ENCODE results near the gene AHCTF1. TPM values are rescaled to one million over a fixed set of nuclear protein-coding genes. Genes with fewer than 3 reads are reported as not detected.

The AHCTF1 gene
- total and polyA plus RNA-seq, 2 of the 8 experiments (the other 6 are each of a cell fraction or from before 2014, with no cell fraction given), result 7.9 to 44.5 TPM

DNA sequence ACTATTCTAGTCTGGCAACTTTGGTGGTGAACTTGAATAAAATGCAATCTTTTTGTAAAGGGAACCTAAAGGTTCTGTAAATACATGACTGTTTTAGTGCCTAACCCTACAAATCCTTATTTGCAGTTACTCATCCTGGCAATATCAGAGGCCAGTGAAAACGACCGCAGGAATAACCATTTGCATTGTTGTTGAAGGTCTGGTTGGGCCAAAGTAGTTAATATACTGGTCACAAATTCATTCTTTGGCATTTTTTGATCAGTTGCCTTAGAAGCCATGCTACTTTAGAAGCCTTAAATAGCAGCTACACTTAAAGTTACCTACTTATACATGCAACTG, 93.7 kb downstream of the AHCTF1 start:
- H3K56ac ChIP-seq (replicated peaks; ENCODE audit: insufficient read length, low read depth, low read length), result no peak overlapping the region
- DNase-seq (ENCODE audit: low read depth in 1 of 2, low spot score in 2 of 2), result no peak
- H3K14ac ChIP-seq (ENCODE audit: insufficient read length), result no peak overlapping the region
- H4K91ac ChIP-seq (replicated peaks; ENCODE audit: insufficient read length, low read length), result no peak overlapping the region
- ChIA-PET CTCF (ENCODE audit: partially characterized antibody) (no interaction called here), POLR2A (ENCODE audit: partially characterized antibody) (interaction anchor here (1.8 kb wide), 1 partner anchor 8 kb away, joined by 4 read pairs; no protein-coding TSS in a partner anchor)
- no peak overlapping the region for H2BK12ac ChIP-seq (ENCODE audit: low read depth, low read length)
- H3K4me3 ChIP-seq (ENCODE audit: extremely low read depth in 1 of 4, insufficient read depth in 2 of 4, low read depth in 3 of 4, low read length in 4 of 4), result no peak overlapping the region
- no peaks in the 10 kb centered on the region for H3K79me1 ChIP-seq (ENCODE audit: low read depth, low read length)
- peaks cover 2% of the 10 kb centered on the region in 2 experiments for H4K20me1 ChIP-seq (replicated peaks in 1 of 2; ENCODE audit: control insufficient read depth in 1 of 2, insufficient read depth in 2 of 2, low read length in 2 of 2)
- 95% methylated on average over 2 of the region's 2 CpGs; no CpG with 5 or more reads in 1 of the 2 experiments for WGBS, 2 experiments (ENCODE audit: extremely low coverage in 1 of 2, insufficient coverage in 1 of 2, insufficient read length in 1 of 2, insufficient replicate concordance in 2 of 2, low coverage in 1 of 2, low lambda C conversion rate in 2 of 2, missing lambda C conversion rate in 1 of 2)
- H3K4me2 ChIP-seq (ENCODE audit: insufficient read depth in 1 of 2, low read depth in 2 of 2, low read length in 2 of 2), result no peak overlapping the region
- H3K36me3 ChIP-seq (ENCODE audit: control insufficient read depth in 2 of 4, insufficient read depth in 4 of 4, low read length in 3 of 4), result peaks cover 2 to 19% (median 9%) of the 10 kb centered on the region in 4 experiments; a peak in 7 of 8 replicates
- no peak overlapping the region for H3K4ac ChIP-seq (replicated peaks; ENCODE audit: insufficient read length, low read depth, low read length)
- H3K27ac ChIP-seq (ENCODE audit: low read depth, low read length), result no peak overlapping the region
- no peak overlapping the region for H2BK5ac ChIP-seq (ENCODE audit: low read depth, low read length)
- H3K4me1 ChIP-seq (replicated peaks in 1 of 4; ENCODE audit: control insufficient read depth in 3 of 4, insufficient read depth in 4 of 4, low read length in 3 of 4), result no peaks in the 10 kb centered on the region
- H2BK15ac ChIP-seq (ENCODE audit: low read length), result no peak overlapping the region
- FAIRE-seq, result no peak
- no peaks in the 10 kb centered on the region for H3K9me3 ChIP-seq (ENCODE audit: insufficient read depth in 2 of 2, low read depth in 1 of 2, low read length in 1 of 2)
- no peaks in the 10 kb centered on the region for H3K27me3 ChIP-seq (replicated peaks in 1 of 4; ENCODE audit: control insufficient read depth in 3 of 4, extremely low read depth in 1 of 4, insufficient read depth in 3 of 4, low read length in 3 of 4)
- peaks cover 3% of the 10 kb centered on the region; the same call in 1 of the 2 replicates for H3K23me2 ChIP-seq (ENCODE audit: low read depth, low read length)
- no peak overlapping the region for H3K9ac ChIP-seq (replicated peaks in 1 of 4; ENCODE audit: extremely low read depth in 1 of 4, low read depth in 3 of 4, low read length in 3 of 4)
- H4K5ac ChIP-seq (ENCODE audit: insufficient read length, low read depth, low read length), result no peak overlapping the region
- no peak overlapping the region for H4K8ac ChIP-seq (ENCODE audit: extremely low read depth, insufficient read depth, low read length)
- TF ChIP-seq, protein P1, sequence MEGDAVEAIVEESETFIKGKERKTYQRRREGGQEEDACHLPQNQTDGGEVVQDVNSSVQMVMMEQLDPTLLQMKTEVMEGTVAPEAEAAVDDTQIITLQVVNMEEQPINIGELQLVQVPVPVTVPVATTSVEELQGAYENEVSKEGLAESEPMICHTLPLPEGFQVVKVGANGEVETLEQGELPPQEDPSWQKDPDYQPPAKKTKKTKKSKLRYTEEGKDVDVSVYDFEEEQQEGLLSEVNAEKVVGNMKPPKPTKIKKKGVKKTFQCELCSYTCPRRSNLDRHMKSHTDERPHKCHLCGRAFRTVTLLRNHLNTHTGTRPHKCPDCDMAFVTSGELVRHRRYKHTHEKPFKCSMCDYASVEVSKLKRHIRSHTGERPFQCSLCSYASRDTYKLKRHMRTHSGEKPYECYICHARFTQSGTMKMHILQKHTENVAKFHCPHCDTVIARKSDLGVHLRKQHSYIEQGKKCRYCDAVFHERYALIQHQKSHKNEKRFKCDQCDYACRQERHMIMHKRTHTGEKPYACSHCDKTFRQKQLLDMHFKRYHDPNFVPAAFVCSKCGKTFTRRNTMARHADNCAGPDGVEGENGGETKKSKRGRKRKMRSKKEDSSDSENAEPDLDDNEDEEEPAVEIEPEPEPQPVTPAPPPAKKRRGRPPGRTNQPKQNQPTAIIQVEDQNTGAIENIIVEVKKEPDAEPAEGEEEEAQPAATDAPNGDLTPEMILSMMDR (IDR thresholded peaks at IDR 0.05; ENCODE audit: control extremely low read depth in 1 of 3, insufficient read depth in 1 of 3, low read depth in 1 of 3, low read length in 3 of 3), result no peak
- TF ChIP-seq SP4 (IDR thresholded peaks at IDR 0.05; ENCODE audit: low read length), result no peak
- no peak overlapping the region for H2AFZ ChIP-seq (ENCODE audit: low read length)
- H2AK5ac ChIP-seq (ENCODE audit: low read depth, low read length), result no peak overlapping the region
- H2BK20ac ChIP-seq (ENCODE audit: low read length), result no peak overlapping the region
- H3K18ac ChIP-seq (ENCODE audit: extremely low read depth, low read length), result no peak overlapping the region
- H2BK120ac ChIP-seq (replicated peaks; ENCODE audit: low read depth, low read length), result no peak overlapping the region
- no peak overlapping the region for H3K23ac ChIP-seq (ENCODE audit: insufficient read length)
- no peaks in the 10 kb centered on the region for H3K79me2 ChIP-seq (ENCODE audit: control insufficient read depth in 1 of 2, insufficient read depth in 2 of 2, low read length in 2 of 2)
